Activated CD4-positive, alpha-beta T cell treated with anti-CD3 and anti-CD28 coated beads, Interleukin-2, Interleukin-6, amounts not matched to agents 100 ng/mL and 50 ng/mL, durations not matched to agents 16 hours and 8 hours (primary cell): Measurements from ENCODE around the gene CENPM.

Experiments
- DNase-seq: peaks from one replicate; pipeline ENCODE4 v3.0.0-alpha.2; 2020

CENPM gene

GRCh38 chr22:41929418-41929810, 17.5 kb downstream of the CENPM start:
- DNase-seq, result no peak

- no peak for DNase-seq
Observed at GRCh38 chr22:41928593-41929417, 18.1 kb downstream of the CENPM start.

- DNase-seq, result no peak
Observed at GRCh38 chr22:41927813-41928212, 19.1 kb downstream of the CENPM start.

GRCh38 chr22:41925783-41926460, 21.0 kb downstream of the CENPM start:
- DNase-seq, result peak; percentile 80

GRCh38 chr22:41923595-41924276, 23.2 kb downstream of the CENPM start:
- DNase-seq, result no peak

GRCh38 chr22:41922940-41923594, 23.9 kb downstream of the CENPM start:
- no peak for DNase-seq

GRCh38 chr22:41922328-41922727, 24.6 kb downstream of the CENPM start:
- no peak for DNase-seq

- no peak for DNase-seq
Observed at GRCh38 chr22:41920271-41920976, 26.5 kb downstream of the CENPM start.

- DNase-seq, result peak; percentile 47
Observed at GRCh38 chr22:41919357-41920224, 27.4 kb downstream of the CENPM start.

GRCh38 chr22:41917903-41918791, 28.8 kb downstream of the CENPM start:
- no peak for DNase-seq

GRCh38 chr22:41917375-41917902, 29.5 kb downstream of the CENPM start:
- DNase-seq, result no peak

- DNase-seq, result no peak
Observed at GRCh38 chr22:41916745-41917358, 30.1 kb downstream of the CENPM start.

- DNase-seq, result no peak
Observed at GRCh38 chr22:41915786-41916493, 31.0 kb downstream of the CENPM start.

- peak; percentile 47 for DNase-seq
Observed at GRCh38 chr22:41915035-41915785, 31.7 kb downstream of the CENPM start, which contains the start of gene SHISA8. TSS of gene SHISA8 (minus strand) at chr22:41915074. CDS start at chr22:41914667, 407 bp downstream.

- DNase-seq, result no peak
Observed at GRCh38 chr22:41914611-41915034, 32.3 kb downstream of the CENPM start.

- no peak for DNase-seq
Observed at GRCh38 chr22:41913842-41914534, 33.0 kb downstream of the CENPM start.

GRCh38 chr22:41913040-41913719, 33.8 kb downstream of the CENPM start:
- DNase-seq, result no peak
